Esophagus muscularis mucosa (tissue), 4 donors: Measurements from ENCODE around the gene ALG6.

Experiments used
- EP300 ChIP-seq: sonication (generic); formaldehyde crosslinking; IDR thresholded peaks from one replicate; pipeline ENCODE4 v1.6.1; 2017; ENCODE audit warnings: antibody characterized with exemption
- POLR2A ChIP-seq: fragments of 450-650 bp; IDR thresholded peaks from one replicate; pipeline ENCODE4 v1.6.1; 2017; ENCODE audit warnings: antibody characterized with exemption, moderate library complexity, mild to moderate bottlenecking, low read depth
- TF ChIP-seq, protein P1 (sequence below), 3 experiments: fragments of 200-600 bp in 2 of 3; fragments of 450-650 bp in 1 of 3; sonication (generic) in 2 of 3; IDR thresholded peaks; one replicate each; pipeline ENCODE4 v1.5.1; 2017 to 2019; ENCODE audit warnings: antibody characterized with exemption in 3 of 3, mild to moderate bottlenecking in 2 of 3, moderate library complexity in 1 of 3

DNA sequence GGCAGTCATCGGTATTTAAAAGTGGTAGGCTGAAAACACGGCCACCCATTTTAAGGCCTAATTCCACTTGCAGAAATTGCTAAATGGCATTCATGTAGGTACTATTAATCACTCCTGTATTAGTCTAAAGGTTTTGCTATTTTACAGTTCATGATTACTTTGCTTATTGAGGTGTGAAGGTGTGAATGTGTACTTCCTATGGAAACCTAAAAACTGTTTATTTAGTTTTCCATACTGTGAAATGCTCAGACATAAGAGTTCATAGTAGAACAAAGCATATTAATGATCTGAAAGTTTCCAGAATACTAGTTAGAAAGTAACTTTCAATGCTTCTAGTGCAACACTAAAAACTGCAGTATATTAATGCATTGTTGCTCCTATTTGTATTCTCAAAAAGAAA is 85.8 kb downstream of the ALG6 start:
- TF ChIP-seq POLR2A (no peak), EP300 (no peak)
- TF ChIP-seq, protein P1, sequence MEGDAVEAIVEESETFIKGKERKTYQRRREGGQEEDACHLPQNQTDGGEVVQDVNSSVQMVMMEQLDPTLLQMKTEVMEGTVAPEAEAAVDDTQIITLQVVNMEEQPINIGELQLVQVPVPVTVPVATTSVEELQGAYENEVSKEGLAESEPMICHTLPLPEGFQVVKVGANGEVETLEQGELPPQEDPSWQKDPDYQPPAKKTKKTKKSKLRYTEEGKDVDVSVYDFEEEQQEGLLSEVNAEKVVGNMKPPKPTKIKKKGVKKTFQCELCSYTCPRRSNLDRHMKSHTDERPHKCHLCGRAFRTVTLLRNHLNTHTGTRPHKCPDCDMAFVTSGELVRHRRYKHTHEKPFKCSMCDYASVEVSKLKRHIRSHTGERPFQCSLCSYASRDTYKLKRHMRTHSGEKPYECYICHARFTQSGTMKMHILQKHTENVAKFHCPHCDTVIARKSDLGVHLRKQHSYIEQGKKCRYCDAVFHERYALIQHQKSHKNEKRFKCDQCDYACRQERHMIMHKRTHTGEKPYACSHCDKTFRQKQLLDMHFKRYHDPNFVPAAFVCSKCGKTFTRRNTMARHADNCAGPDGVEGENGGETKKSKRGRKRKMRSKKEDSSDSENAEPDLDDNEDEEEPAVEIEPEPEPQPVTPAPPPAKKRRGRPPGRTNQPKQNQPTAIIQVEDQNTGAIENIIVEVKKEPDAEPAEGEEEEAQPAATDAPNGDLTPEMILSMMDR (IDR thresholded peaks at IDR 0.05): no peak
